Hepatocyte (in vitro differentiated cells): ENCODE data around the gene STIMATE.

Source experiments
- EZH2 ChIP-seq: fragments of 200-600 bp; sonication (generic); IDR thresholded peaks from 2 replicates; pipeline ENCODE4 v1.6.1; 2016; ENCODE audit warnings: antibody characterized with exemption, mild to moderate bottlenecking, borderline replicate concordance
- EZH2phosphoT487 ChIP-seq: fragments of 200-600 bp; sonication (generic); IDR thresholded peaks from one replicate; pipeline ENCODE4 v1.6.1; 2018; ENCODE audit warnings: antibody characterized with exemption, mild to moderate bottlenecking, low read depth, moderate library complexity; ENCODE audit not compliant: unreplicated experiment, severe bottlenecking
- TF ChIP-seq, protein P1 (sequence below): fragments of 200-600 bp; sonication (generic); IDR thresholded peaks from 2 replicates; pipeline ENCODE4 v1.5.1; 2016; ENCODE audit warnings: antibody characterized with exemption, mild to moderate bottlenecking; ENCODE audit not compliant: poor library complexity

DNA sequence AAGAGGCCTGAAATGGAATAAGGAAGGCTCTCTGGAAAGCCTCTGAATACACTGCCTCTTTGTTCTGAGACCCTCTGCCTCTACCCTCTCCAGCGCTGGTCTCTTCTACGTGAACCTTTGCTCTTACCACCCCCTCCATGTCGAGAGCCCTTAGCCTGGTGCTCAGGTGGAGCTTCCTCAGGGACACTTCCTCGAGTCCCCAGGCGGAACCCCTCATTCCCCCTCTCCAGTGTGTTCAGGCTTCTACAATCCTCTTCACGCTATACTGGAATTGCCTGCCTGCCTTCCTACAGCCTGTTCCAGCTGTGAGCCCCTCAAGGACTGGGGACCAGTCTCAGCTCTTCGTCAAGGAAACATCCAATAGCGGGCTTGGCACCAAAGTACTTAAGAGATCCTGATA is 7.4 kb downstream of the STIMATE start:
- TF ChIP-seq, protein P1, sequence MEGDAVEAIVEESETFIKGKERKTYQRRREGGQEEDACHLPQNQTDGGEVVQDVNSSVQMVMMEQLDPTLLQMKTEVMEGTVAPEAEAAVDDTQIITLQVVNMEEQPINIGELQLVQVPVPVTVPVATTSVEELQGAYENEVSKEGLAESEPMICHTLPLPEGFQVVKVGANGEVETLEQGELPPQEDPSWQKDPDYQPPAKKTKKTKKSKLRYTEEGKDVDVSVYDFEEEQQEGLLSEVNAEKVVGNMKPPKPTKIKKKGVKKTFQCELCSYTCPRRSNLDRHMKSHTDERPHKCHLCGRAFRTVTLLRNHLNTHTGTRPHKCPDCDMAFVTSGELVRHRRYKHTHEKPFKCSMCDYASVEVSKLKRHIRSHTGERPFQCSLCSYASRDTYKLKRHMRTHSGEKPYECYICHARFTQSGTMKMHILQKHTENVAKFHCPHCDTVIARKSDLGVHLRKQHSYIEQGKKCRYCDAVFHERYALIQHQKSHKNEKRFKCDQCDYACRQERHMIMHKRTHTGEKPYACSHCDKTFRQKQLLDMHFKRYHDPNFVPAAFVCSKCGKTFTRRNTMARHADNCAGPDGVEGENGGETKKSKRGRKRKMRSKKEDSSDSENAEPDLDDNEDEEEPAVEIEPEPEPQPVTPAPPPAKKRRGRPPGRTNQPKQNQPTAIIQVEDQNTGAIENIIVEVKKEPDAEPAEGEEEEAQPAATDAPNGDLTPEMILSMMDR: no peak
- TF ChIP-seq EZH2: no peak
- TF ChIP-seq EZH2phosphoT487: no peak
